GM10266 (cell line): ENCODE measurements around the gene KDM5C.
"Not testable (repeated sequence)": the region's sequence is repeated elsewhere in the genome, so short reads cannot be mapped to it uniquely, and the experiment has no call there.

Experiments used
- DNase-seq: peaks from one replicate; pipeline ENCODE4 v3.0.0; 2012; ENCODE audit errors: extremely low spot score
- CTCF ChIP-seq: IDR thresholded peaks from 2 replicates; pipeline ENCODE4 v1.5.1; 2012; ENCODE audit warnings: mild to moderate bottlenecking, low read depth; ENCODE audit not compliant: control insufficient read depth, insufficient read depth; ENCODE audit errors: missing control alignments

The KDM5C gene

GRCh38 chrX:53193093-53193492 lies 31.9 kb downstream of the KDM5C start:
- TF ChIP-seq CTCF: no peak

GRCh38 chrX:53190363-53190960 lies 34.5 kb downstream of the KDM5C start:
- TF ChIP-seq CTCF: no peak
- DNase-seq: no peak

More at GRCh38 chrX:53193093-53193492, 31.9 kb downstream of the KDM5C start:
- no peak for DNase-seq

GRCh38 chrX:53188763-53189162 lies 36.2 kb downstream of the KDM5C start:
- no peak for TF ChIP-seq CTCF
- DNase-seq: no peak

GRCh38 chrX:53186351-53186750 lies 38.7 kb downstream of the KDM5C start:
- TF ChIP-seq CTCF: no peak
- DNase-seq: no peak

GRCh38 chrX:53184836-53185235 lies 40.2 kb downstream of the KDM5C start:
- TF ChIP-seq CTCF: no peak
- no peak for DNase-seq

GRCh38 chrX:53171356-53171755 lies 53.7 kb downstream of the KDM5C start:
- no peak for TF ChIP-seq CTCF
- DNase-seq: no peak

GRCh38 chrX:53166103-53166502 lies 58.9 kb downstream of the KDM5C start:
- DNase-seq: no peak
- TF ChIP-seq CTCF: no peak

- not testable (repeated sequence) for DNase-seq
These were observed 60.4 kb downstream of the KDM5C start for GRCh38 chrX:53164566-53164965.
